Hepatocyte (in vitro differentiated cells): Measurements from ENCODE around the gene SYNDIG1.

Source experiments
- CTCF ChIP-seq: fragments of 200-600 bp; sonication (generic); IDR thresholded peaks from 2 replicates; pipeline ENCODE4 v1.5.1; 2016; ENCODE audit warnings: antibody characterized with exemption, mild to moderate bottlenecking; ENCODE audit not compliant: poor library complexity
- EZH2 ChIP-seq: fragments of 200-600 bp; sonication (generic); IDR thresholded peaks from 2 replicates; pipeline ENCODE4 v1.6.1; 2016; ENCODE audit warnings: antibody characterized with exemption, mild to moderate bottlenecking, borderline replicate concordance
- EZH2phosphoT487 ChIP-seq: fragments of 200-600 bp; sonication (generic); IDR thresholded peaks from one replicate; pipeline ENCODE4 v1.6.1; 2018; ENCODE audit warnings: antibody characterized with exemption, mild to moderate bottlenecking, low read depth, moderate library complexity; ENCODE audit not compliant: unreplicated experiment, severe bottlenecking

GRCh38 chr20:24667689-24668383 lies 198.4 kb downstream of the SYNDIG1 start:
- TF ChIP-seq EZH2 (no peak), CTCF (no peak), EZH2phosphoT487 (no peak)
